RWPE1 (cell line): ENCODE data around the gene SCP2.

Source experiments
- CTCF ChIA-PET: fragments of 350-600 bp; sonication (Branson Sonifier 250); formaldehyde crosslinking; extraction: SDS; loops from one replicate; lab custom pipeline; 2021; lab: Yijun Ruan, JAX
- POLR2A ChIA-PET: fragments of 400-600 bp; formaldehyde crosslinking; extraction: SDS; loops from one replicate; lab custom pipeline; 2020; ENCODE audit warnings: antibody characterized with exemption; ENCODE audit not compliant: low non-redundant PET; lab: Yijun Ruan, JAX
- DNase-seq: peaks from one replicate; pipeline ENCODE4 v3.0.0; 2012; ENCODE audit warnings: low spot score
- H3K27ac ChIP-seq: fragments of 450-650 bp; 2 replicates; pipeline ENCODE4 v1.5.1; 2017
- TF ChIP-seq, protein P1 (sequence below): fragments of 450-650 bp; conservative IDR thresholded peaks from 2 replicates; pipeline ENCODE4 v1.5.1; 2017; ENCODE audit warnings: low read depth, mild to moderate bottlenecking

SCP2 gene

GRCh38 chr1:53093778-53094532 lies 166.9 kb downstream of the SCP2 start:
- TF ChIP-seq, protein P1, sequence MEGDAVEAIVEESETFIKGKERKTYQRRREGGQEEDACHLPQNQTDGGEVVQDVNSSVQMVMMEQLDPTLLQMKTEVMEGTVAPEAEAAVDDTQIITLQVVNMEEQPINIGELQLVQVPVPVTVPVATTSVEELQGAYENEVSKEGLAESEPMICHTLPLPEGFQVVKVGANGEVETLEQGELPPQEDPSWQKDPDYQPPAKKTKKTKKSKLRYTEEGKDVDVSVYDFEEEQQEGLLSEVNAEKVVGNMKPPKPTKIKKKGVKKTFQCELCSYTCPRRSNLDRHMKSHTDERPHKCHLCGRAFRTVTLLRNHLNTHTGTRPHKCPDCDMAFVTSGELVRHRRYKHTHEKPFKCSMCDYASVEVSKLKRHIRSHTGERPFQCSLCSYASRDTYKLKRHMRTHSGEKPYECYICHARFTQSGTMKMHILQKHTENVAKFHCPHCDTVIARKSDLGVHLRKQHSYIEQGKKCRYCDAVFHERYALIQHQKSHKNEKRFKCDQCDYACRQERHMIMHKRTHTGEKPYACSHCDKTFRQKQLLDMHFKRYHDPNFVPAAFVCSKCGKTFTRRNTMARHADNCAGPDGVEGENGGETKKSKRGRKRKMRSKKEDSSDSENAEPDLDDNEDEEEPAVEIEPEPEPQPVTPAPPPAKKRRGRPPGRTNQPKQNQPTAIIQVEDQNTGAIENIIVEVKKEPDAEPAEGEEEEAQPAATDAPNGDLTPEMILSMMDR, result no peak
- ChIA-PET CTCF (interaction anchor here (0.5 to 0.7 kb wide), 2 partner anchors 50 to 376 kb away, joined by 4 to 6 read pairs; no protein-coding TSS in a partner anchor), POLR2A (no interaction called here)
- H3K27ac ChIP-seq, result no peak overlapping the region
- DNase-seq, result no peak

GRCh38 chr1:53094533-53094919 lies 167.4 kb downstream of the SCP2 start:
- POLR2A ChIA-PET, result no interaction called here
- DNase-seq, result no peak
- CTCF ChIA-PET, result no interaction called here
- TF ChIP-seq, protein P1, result no peak
- H3K27ac ChIP-seq, result no peak overlapping the region
